Measurements from ENCODE around the gene NAP1L4. TPM values are rescaled to one million over a fixed set of nuclear protein-coding genes. Genes with fewer than 3 reads are reported as not detected.

The NAP1L4 gene
- total and polyA plus RNA-seq, 5 donors = 132 to 188 (median 152) TPM

DNA sequence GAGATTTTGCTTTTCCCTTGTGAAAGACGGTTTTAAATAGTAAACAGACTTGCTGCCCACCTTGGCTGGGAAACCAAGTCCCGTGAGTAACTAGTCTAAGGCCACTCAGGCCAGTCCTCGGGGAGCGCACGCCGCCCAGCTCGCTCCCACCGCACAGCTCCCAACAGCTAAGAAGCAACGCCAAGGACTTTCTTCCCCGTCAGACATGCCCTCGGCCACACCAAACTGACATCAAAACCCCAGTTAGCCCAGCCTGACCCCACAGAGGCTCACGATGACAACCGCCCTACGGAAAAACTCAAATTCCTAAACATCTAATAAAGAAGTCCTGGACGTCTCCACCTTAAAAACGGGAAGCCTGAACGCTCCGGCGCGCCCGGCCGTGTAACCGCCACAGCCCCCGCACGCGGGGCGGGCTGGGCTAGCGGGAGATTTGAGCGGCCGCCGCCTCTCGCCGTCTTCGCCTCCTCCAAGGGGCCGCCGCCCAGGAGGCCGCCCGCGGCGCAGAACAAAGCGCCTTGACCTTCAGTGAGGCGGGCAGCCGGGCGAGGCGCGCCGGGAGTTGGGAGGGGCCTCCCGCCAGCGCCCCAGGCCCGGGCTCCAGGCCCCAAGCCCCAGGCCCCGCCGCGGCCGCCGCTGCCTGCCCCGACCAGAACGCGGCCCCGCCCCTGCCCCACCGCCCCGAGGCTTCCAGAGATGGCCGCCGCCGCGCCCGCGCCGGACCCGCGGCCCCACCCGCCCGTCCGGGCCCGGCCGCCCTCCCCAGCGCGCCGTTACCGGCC is 486 bp downstream of the NAP1L4 start:
- DNase-seq (peak in 1 of 3 donors; percentile 84), ATAC-seq (peak; percentile 69 to 70)
- peaks cover 3% of the 10 kb centered on the region for H3K4me1 ChIP-seq (ENCODE audit: control insufficient read depth, insufficient read depth, low read length)
- peak overlapping the region; percentile 88 for H3K27ac ChIP-seq (ENCODE audit: low read length)
- no peaks in the 10 kb centered on the region for H3K9me3 ChIP-seq (ENCODE audit: control insufficient read depth, low read length)
- peak overlapping the region; percentile 87 for H3K4me3 ChIP-seq (ENCODE audit: low read length)
- intact Hi-C loops (cut with DNase I) = no loop called here
- H3K27me3 ChIP-seq (ENCODE audit: control insufficient read depth, insufficient read depth) = no peaks in the 10 kb centered on the region
- under 1% methylated on average over 79 of the region's 79 CpGs for WGBS

DNA sequence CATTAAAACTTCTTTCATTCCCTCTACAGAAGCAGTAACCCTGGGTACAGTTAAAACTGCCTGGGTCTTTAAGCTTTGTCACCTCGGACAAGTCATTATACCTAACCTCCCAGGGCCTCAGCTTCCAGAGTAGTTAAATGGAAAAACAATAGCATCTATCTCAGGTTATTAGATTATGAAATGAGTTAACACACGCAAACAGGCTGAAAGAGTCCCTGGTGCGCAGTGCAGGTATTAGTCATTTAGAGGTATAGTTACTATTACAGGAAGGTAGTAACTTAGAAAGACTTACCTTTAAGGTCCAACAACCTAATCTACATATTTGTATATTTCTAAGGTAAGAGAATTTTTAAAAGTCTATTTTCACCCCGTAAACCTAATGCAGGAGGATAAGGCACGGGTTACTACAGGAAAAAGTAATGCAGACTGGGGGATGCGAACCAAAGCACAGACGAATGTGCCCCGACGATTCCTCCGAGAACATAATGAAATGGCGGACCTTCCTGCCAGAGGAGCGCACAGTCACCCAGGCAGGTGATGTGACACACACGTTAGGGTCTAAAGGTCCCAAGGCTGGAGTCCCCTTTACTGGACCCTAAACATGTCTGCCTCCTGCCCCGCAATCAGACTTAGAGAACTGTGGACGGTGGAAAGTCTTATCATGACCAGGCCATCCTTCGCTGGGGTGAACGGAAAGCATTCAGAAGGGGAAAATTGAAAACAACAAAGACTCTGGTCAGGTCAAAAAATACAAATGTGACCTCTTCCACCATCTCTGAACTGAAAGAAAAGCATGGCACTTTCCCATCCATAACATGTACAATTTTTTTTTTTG is 1.3 kb downstream of the NAP1L4 start:
- Histone ChIP-seq H3K4me1 (ENCODE audit: control insufficient read depth, insufficient read depth, low read length) (peaks cover 3% of the 10 kb centered on the region), H3K27ac (ENCODE audit: low read length) (peak overlapping the region; percentile 88), H3K9me3 (ENCODE audit: control insufficient read depth, low read length) (no peaks in the 10 kb centered on the region), H3K27me3 (ENCODE audit: control insufficient read depth, insufficient read depth) (no peaks in the 10 kb centered on the region), H3K4me3 (ENCODE audit: low read length) (peak overlapping the region; percentile 87)
- no peak for ATAC-seq
- intact Hi-C loops (cut with DNase I) = no loop called here
- DNase-seq = no peak
- WGBS = 5% methylated on average over 17 of the region's 17 CpGs

DNA sequence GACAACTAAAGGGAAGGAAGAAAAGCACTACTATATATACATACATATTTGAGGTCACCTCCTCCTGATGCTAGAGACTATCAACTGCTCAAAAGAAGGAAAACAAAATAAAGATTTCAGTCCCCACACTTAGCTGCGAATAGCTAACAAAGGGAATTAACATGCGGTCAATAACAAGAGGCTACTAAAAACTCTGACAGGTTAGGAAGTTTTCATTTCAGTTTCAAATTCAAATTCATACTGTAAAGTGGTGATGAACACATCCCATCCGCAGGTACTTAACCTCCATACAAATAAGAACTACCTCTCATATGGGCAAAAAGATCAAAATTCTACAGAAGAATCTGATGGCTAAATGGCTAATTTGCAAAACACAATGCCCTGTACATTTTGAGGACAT is 2.6 kb downstream of the NAP1L4 start:
- no peak for ATAC-seq
- intact Hi-C loops (cut with DNase I) = no loop called here
- 35% methylated on average over 3 of the region's 3 CpGs for WGBS
- no peaks in the 10 kb centered on the region for H3K27me3 ChIP-seq (ENCODE audit: control insufficient read depth, insufficient read depth)
- H3K27ac ChIP-seq (ENCODE audit: low read length) = no peak overlapping the region
- H3K9me3 ChIP-seq (ENCODE audit: control insufficient read depth, low read length) = no peaks in the 10 kb centered on the region
- H3K4me1 ChIP-seq (ENCODE audit: control insufficient read depth, insufficient read depth, low read length) = peaks cover 3% of the 10 kb centered on the region
- H3K4me3 ChIP-seq (ENCODE audit: low read length) = no peak overlapping the region
- no peak for DNase-seq

DNA sequence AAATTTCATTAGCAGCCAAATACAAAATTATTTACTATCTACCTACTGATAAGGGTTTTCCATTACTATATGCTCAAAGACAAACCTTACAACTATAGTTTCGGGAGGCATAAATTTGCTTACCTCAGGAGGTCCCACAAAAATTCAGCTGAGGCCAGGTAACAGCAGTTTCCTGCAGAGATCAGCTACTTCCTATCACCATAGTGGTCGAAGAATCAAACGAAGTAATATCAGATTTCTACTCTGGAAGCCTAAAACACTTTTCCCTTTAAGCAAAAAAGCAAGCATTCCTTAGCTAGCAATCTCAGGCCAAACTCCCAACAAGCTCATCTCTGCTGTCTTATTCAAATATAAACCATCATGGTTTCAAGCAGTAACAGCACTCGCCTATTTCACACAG is 3.1 kb downstream of the NAP1L4 start:
- Histone ChIP-seq H3K9me3 (ENCODE audit: control insufficient read depth, low read length) (no peaks in the 10 kb centered on the region), H3K27ac (ENCODE audit: low read length) (no peak overlapping the region), H3K27me3 (ENCODE audit: control insufficient read depth, insufficient read depth) (no peaks in the 10 kb centered on the region), H3K4me3 (ENCODE audit: low read length) (peak overlapping the region; percentile 8), H3K4me1 (ENCODE audit: control insufficient read depth, insufficient read depth, low read length) (peaks cover 4% of the 10 kb centered on the region)
- DNase-seq = no peak
- WGBS = 34% methylated on average over 4 of the region's 4 CpGs
- no peak for ATAC-seq
- intact Hi-C loops (cut with DNase I) = no loop called here

DNA sequence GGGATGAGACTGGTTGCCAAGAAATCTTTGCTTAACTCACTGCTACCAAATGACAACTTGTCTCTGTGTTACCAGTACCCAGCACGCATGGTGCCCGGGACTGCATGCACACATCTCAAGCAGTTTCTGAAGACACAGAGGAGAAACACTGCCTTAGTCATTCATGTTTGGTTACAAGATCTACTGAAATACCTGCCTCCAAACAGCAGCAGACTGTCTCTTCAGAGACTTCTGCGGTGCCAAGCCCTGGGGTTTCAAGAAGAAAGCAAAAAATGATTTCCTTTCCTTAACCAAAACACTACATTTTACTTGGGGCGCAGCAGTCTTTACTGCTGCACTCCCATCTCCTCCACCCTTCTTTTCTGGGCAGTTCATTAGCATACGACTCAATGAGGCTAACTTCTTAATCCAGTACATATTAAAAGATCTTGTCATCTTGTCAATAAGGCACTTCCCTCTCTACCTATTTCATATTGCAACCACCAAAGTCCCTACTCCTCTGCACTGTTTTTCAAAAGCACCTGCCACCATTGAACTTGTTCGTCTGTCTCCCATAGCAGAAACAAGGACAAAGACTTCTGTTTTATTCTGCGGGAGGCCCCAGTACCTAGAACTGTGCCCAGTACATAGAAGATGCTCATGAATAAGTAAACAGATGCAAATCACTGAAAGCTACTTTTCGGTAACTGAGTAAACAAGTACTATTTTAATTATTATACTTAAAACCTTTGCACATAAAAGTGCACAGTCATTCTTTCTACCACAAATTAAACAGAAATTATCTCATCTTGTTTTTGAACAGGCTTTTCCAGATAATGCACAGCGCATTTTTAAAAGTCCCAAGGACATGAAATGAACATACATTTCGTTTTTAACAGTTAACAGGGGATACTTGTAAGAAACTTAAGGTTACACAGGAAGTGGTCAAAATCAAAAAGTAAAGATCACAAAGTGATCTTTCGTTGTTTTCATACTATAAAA is 4.0 kb downstream of the NAP1L4 start:
- ATAC-seq (no peak), DNase-seq (no peak)
- Histone ChIP-seq H3K27ac (ENCODE audit: low read length) (no peak overlapping the region), H3K27me3 (ENCODE audit: control insufficient read depth, insufficient read depth) (no peaks in the 10 kb centered on the region), H3K4me1 (ENCODE audit: control insufficient read depth, insufficient read depth, low read length) (peaks cover 5% of the 10 kb centered on the region), H3K4me3 (ENCODE audit: low read length) (peak overlapping the region; percentile 8), H3K9me3 (ENCODE audit: control insufficient read depth, low read length) (no peaks in the 10 kb centered on the region)
- intact Hi-C loops (cut with DNase I) = no loop called here
- WGBS = 59% methylated on average over 11 of the region's 11 CpGs

DNA sequence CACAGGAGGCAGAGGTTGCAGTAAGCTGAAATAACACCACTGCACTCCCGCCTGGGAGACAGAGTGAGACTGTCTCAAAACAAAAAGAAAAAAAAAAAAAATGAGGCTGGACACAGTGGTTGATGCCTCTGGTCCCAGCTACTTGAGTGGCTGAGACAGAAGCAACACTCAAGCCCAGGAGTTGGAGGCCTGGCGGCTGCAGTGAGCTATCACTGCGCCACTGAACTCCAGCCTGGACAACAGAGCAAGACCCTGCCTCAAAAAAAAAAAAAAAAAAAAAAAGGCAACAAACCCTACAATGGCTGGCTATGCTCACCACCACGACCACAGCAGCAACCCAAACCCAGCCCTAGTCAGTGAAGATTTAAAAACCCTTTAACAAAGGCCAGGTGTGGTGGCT is 8.2 kb downstream of the NAP1L4 start:
- intact Hi-C loops (cut with DNase I) = no loop called here
- peaks cover 12% of the 10 kb centered on the region for H3K4me1 ChIP-seq (ENCODE audit: control insufficient read depth, insufficient read depth, low read length)

DNA sequence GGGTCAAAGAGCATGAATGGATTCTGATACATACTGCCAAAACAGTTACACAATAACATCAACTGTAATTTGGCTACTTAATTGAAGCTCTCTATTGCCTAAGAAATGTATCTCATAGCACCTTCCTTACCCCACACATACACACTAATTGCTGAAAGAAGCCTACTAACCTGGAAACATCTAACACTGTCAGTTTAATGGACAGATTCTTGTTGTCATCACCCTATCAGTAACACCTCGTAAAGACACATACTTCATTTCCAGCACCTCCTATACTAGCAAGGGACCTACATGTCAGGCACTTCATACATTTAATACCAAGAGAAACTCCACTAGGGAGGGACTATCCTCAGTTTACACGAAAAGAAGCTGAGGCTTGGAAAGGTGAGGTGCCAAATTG is 9.9 kb downstream of the NAP1L4 start:
- intact Hi-C loops (cut with DNase I) = no loop called here
- ATAC-seq (no peak), DNase-seq (no peak)
- no peaks in the 10 kb centered on the region for H3K9me3 ChIP-seq (ENCODE audit: control insufficient read depth, low read length)
- H3K27me3 ChIP-seq (ENCODE audit: control insufficient read depth, insufficient read depth) = no peaks in the 10 kb centered on the region
- H3K4me1 ChIP-seq (ENCODE audit: control insufficient read depth, insufficient read depth, low read length) = peaks cover 13% of the 10 kb centered on the region
- H3K27ac ChIP-seq (ENCODE audit: low read length) = no peak overlapping the region
- 47% methylated on average over 2 of the region's 2 CpGs for WGBS
- H3K4me3 ChIP-seq (ENCODE audit: low read length) = no peak overlapping the region

More for the DNA sequence above, 8.2 kb downstream of the NAP1L4 start:
- no peaks in the 10 kb centered on the region for H3K9me3 ChIP-seq (ENCODE audit: control insufficient read depth, low read length)
- ATAC-seq = no peak
- 93% methylated on average over 4 of the region's 4 CpGs for WGBS
- DNase-seq = no peak
- H3K27ac ChIP-seq (ENCODE audit: low read length) = no peak overlapping the region
- H3K4me3 ChIP-seq (ENCODE audit: low read length) = no peak overlapping the region
- no peaks in the 10 kb centered on the region for H3K27me3 ChIP-seq (ENCODE audit: control insufficient read depth, insufficient read depth)

DNA sequence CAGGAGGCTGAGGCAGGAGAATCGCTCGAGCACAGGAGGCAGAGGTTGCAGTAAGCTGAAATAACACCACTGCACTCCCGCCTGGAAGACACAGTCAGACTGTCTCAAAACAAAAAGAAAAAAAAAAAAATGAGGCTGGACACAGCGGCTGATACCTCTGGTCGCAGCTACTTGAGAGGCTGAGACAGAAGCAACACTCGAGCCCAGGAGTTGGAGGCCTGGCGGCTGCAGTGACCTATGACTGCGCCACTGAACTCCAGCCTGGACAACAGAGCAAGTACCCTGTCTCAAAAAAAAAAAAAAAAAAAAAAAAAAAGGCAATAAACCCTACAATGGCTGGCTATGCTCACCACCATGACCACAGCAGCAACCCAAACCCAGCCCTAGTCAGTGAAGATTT is 11.0 kb downstream of the NAP1L4 start:
- 93% methylated on average over 8 of the region's 8 CpGs for WGBS
- intact Hi-C loops (cut with DNase I) = no loop called here
- H3K27ac ChIP-seq (ENCODE audit: low read length) = no peak overlapping the region
- ATAC-seq = no peak
- H3K4me3 ChIP-seq (ENCODE audit: low read length) = no peak overlapping the region
- no peaks in the 10 kb centered on the region for H3K9me3 ChIP-seq (ENCODE audit: control insufficient read depth, low read length)
- DNase-seq = no peak
- H3K4me1 ChIP-seq (ENCODE audit: control insufficient read depth, insufficient read depth, low read length) = peaks cover 13% of the 10 kb centered on the region
- no peaks in the 10 kb centered on the region for H3K27me3 ChIP-seq (ENCODE audit: control insufficient read depth, insufficient read depth)

DNA sequence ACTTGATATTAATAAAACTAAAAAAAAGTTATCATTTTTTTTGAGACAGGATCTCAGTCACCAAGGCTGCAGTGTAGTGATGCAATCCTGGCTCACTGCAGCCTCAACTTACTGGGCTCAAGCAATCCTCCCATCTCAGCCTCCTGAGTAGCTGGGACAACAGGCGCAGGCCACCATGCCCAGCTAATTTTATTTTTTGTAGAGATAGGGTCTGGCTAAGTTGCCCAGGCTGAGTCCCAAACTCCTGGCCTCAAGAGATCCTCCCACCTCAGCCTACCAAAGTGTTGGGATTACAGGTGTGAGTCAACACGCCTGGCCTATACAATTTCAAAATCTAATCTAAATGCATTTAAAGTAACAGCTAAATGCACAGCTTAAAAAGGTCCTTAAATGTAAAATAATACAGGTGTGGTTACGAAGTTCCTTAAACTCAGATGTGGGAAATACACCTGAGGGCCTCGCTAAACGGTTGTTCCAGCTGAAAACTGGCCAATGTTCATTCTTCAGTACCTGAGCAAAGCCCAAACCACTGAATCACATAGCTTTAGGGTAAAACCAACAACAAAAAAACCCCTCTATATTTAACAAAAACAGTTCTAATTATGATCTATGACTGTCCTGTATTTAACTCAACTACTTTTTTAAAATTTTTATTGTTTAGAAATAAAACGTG is 11.8 kb downstream of the NAP1L4 start:
- no peak overlapping the region for H3K27ac ChIP-seq (ENCODE audit: low read length)
- 83% methylated on average over 6 of the region's 6 CpGs for WGBS
- no peaks in the 10 kb centered on the region for H3K9me3 ChIP-seq (ENCODE audit: control insufficient read depth, low read length)
- no peak overlapping the region for H3K4me3 ChIP-seq (ENCODE audit: low read length)
- H3K4me1 ChIP-seq (ENCODE audit: control insufficient read depth, insufficient read depth, low read length) = peaks cover 13% of the 10 kb centered on the region
- no peaks in the 10 kb centered on the region for H3K27me3 ChIP-seq (ENCODE audit: control insufficient read depth, insufficient read depth)
- DNase-seq (no peak), ATAC-seq (no peak)
- intact Hi-C loops (cut with DNase I) = no loop called here

DNA sequence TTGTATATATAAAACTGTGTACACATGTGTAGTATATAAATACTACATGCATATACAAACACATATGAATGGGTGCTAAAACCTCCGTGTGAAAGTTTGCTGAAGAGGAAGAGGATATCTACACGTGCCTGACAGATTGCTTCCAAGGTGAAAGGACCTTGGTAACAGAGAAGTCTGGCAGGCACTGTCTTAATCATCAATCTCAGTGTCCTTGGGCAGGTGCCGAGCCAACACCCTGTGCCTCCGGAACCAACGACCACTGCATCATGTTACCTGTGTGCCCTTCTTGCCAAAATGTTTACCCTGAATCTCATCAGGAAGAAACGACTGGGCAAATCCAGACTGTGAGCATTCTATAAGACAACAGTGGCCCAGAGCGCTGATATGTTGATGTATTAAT is 15.0 kb downstream of the NAP1L4 start:
- H3K27me3 ChIP-seq (ENCODE audit: control insufficient read depth, insufficient read depth) = no peaks in the 10 kb centered on the region
- H3K4me1 ChIP-seq (ENCODE audit: control insufficient read depth, insufficient read depth, low read length) = peaks cover 7% of the 10 kb centered on the region
- ATAC-seq = no peak
- no peak overlapping the region for H3K27ac ChIP-seq (ENCODE audit: low read length)
- no peak for DNase-seq
- intact Hi-C loops (cut with DNase I) = no loop called here
- 73% methylated on average over 7 of the region's 7 CpGs for WGBS
- no peaks in the 10 kb centered on the region for H3K9me3 ChIP-seq (ENCODE audit: control insufficient read depth, low read length)
- no peak overlapping the region for H3K4me3 ChIP-seq (ENCODE audit: low read length)

All from right cardiac atrium (tissue), 5 donors.